WERI-Rb-1 (cell line): ENCODE measurements around the gene TRIM54.
A peak's percentile ranks its signal among the peaks of the same experiment; 100 is the strongest.
"Not testable (repeated sequence)": the region's sequence is repeated elsewhere in the genome, so short reads cannot be mapped to it uniquely, and the experiment has no call there.

Experiments used
- DNase-seq: peaks from one replicate; pipeline ENCODE4 v3.0.0-alpha.2; 2020
- H3K27ac ChIP-seq: fragments of 250-450 bp; sonication (Bioruptor Pico); 2 replicates; pipeline ENCODE4 v1.5.1; 2020; ENCODE audit warnings: mild to moderate bottlenecking, moderate library complexity
- H3K27me3 ChIP-seq: fragments of 250-450 bp; sonication (Bioruptor Pico); 2 replicates; pipeline ENCODE4 v1.5.1; 2021; ENCODE audit warnings: mild to moderate bottlenecking, low read depth, moderate library complexity; ENCODE audit not compliant: insufficient read depth, severe bottlenecking
- H3K36me3 ChIP-seq: fragments of 250-450 bp; sonication (Bioruptor Pico); 2 replicates; pipeline ENCODE4 v1.5.1; 2020; ENCODE audit warnings: mild to moderate bottlenecking, moderate library complexity
- H3K4me3 ChIP-seq: 2 replicates; pipeline ENCODE4 v1.5.1; 2011; ENCODE audit warnings: low read depth, mild to moderate bottlenecking, control low read depth, low read length
- H3K9me3 ChIP-seq: fragments of 250-450 bp; sonication (Bioruptor Pico); 2 replicates; pipeline ENCODE4 v1.5.1; 2021; ENCODE audit warnings: mild to moderate bottlenecking, moderate library complexity; ENCODE audit not compliant: severe bottlenecking
- CTCF ChIP-seq: IDR thresholded peaks from 2 replicates; pipeline ENCODE4 v1.5.1; 2011; ENCODE audit warnings: low read depth, mild to moderate bottlenecking, control low read depth, inconsistent platforms, low read length

Gene TRIM54

GRCh38 chr2:27336173-27336572 lies 53.9 kb downstream of the TRIM54 start:
- no peaks in the 10 kb centered on the region for H3K27me3 ChIP-seq
- no peak overlapping the region for H3K4me3 ChIP-seq
- no peak overlapping the region for H3K27ac ChIP-seq
- H3K9me3 ChIP-seq: no peaks in the 10 kb centered on the region
- DNase-seq: no peak
- H3K36me3 ChIP-seq: peaks cover 95% of the 10 kb centered on the region
- no peak for TF ChIP-seq CTCF

GRCh38 chr2:27347641-27348040 lies 65.4 kb downstream of the TRIM54 start:
- Histone ChIP-seq H3K9me3 (no peaks in the 10 kb centered on the region), H3K27ac (peak overlapping the region; percentile 7; the same call in 1 of the 2 replicates), H3K27me3 (no peaks in the 10 kb centered on the region), H3K36me3 (peaks cover 27% of the 10 kb centered on the region), H3K4me3 (no peak overlapping the region)
- peak; percentile 58 for DNase-seq
- TF ChIP-seq CTCF: no peak

GRCh38 chr2:27350106-27350693 lies 68.0 kb downstream of the TRIM54 start:
- H3K4me3 ChIP-seq: no peak overlapping the region
- H3K27ac ChIP-seq: no peak overlapping the region
- no peaks in the 10 kb centered on the region for H3K9me3 ChIP-seq
- TF ChIP-seq CTCF: no peak
- H3K27me3 ChIP-seq: no peaks in the 10 kb centered on the region
- peaks cover 17% of the 10 kb centered on the region for H3K36me3 ChIP-seq
- no peak for DNase-seq

- TF ChIP-seq CTCF: no peak
- Histone ChIP-seq H3K27me3 (no peaks in the 10 kb centered on the region), H3K36me3 (peaks cover 20% of the 10 kb centered on the region), H3K9me3 (no peaks in the 10 kb centered on the region), H3K27ac (no peak overlapping the region), H3K4me3 (no peak overlapping the region)
- no peak for DNase-seq
Observed at GRCh38 chr2:27351802-27352598, 69.8 kb downstream of the TRIM54 start.

- H3K9me3 ChIP-seq, H3K27me3 ChIP-seq, H3K4me3 ChIP-seq, DNase-seq: not testable (repeated sequence)
- Histone ChIP-seq H3K27ac (peak overlapping the region; percentile 94), H3K36me3 (peaks cover 24% of the 10 kb centered on the region)
Observed at GRCh38 chr2:27353386-27353761, 71.1 kb downstream of the TRIM54 start.

GRCh38 chr2:27353762-27354596 lies 71.8 kb downstream of the TRIM54 start:
- H3K36me3 ChIP-seq: peaks cover 27% of the 10 kb centered on the region
- H3K27me3 ChIP-seq: no peaks in the 10 kb centered on the region
- H3K27ac ChIP-seq: peak overlapping the region; percentile 94
- H3K4me3 ChIP-seq: no peak overlapping the region
- no peaks in the 10 kb centered on the region for H3K9me3 ChIP-seq
- TF ChIP-seq CTCF: no peak
- peak; percentile 81 for DNase-seq
